Left renal cortex interstitium (tissue), 4 donors: ENCODE data around the gene ERC2. TPM values are rescaled to one million over a fixed set of nuclear protein-coding genes. Genes with fewer than 3 reads are reported as not detected.
"Not testable (repeated sequence)": the region's sequence is repeated elsewhere in the genome, so short reads cannot be mapped to it uniquely, and the experiment has no call there.

Source experiments
- DNase-seq, 4 donors: peaks; one replicate each; pipeline ENCODE4 v3.0.0-alpha.2; 2013; ENCODE audit warnings: low read depth in 4 of 4, low spot score in 2 of 4, missing footprints in 1 of 4
- polyA plus RNA-seq, 4 donors: library from polyadenylated mRNA; unstranded; fragments of 120-200 nt; gene quantifications; one replicate each; pipeline ENCODE4 v1.2.1, GENCODE V29; 2013; ENCODE audit not compliant: insufficient read length in 4 of 4

The ERC2 gene
- polyA plus RNA-seq, 4 donors = 2.0 to 4.2 (median 3.8) TPM

DNA sequence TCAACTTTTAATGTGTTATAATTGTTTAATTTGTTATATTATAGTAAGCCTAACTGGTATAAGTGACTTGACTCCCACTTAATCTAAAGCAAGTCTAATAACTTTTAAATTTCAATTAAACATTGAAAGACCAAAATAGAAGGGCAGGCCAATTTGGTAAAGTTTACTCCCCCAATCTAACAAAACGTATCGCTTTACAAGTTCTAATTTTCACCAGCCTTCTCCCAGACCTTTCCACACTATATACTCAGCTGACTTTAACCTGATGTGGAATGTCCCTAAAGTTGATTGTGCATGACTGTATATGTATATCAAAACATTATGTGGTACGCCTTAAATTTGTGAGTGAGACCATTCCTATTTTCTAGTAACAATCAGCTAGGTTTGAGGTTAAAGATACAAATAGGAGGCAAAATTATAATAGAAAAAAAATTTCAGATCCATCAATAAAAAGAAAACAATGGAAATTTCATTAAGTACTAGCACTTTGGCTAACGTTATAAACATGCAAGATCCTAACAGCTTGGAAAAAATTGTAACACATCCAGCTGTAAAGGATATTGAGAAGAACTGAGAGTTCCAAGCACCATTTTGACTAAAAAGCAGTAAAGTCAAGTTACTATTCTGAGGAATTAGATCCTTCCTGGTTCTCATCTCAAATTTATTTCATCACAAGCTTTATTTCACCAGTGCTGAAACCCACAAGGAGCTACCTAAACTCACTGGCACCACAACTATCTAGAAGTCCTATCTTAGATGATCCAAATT is 199.5 kb downstream of the ERC2 start:
- DNase-seq = peak in 2 of 4 donors; percentile 9 to 18

DNA sequence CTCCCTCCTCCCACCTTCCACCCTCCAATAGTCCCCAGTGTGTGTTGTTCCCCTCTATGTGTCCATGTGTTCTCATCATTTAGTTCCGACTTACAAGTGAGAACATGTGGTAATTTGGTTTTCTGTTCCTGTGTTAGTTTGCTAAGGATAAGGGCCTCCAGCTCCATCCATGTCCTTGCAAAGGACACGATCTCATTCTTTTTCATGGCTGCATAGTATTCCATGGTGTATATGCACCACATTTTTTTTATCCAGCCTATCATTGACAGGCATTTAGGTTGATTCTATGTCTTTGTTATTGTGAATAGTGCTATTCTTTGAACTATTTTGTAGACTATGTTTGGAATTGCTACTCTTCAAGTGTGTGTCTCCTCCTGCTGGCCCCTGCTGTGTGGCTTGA is 206.4 kb downstream of the ERC2 start:
- not testable (repeated sequence) for DNase-seq

DNA sequence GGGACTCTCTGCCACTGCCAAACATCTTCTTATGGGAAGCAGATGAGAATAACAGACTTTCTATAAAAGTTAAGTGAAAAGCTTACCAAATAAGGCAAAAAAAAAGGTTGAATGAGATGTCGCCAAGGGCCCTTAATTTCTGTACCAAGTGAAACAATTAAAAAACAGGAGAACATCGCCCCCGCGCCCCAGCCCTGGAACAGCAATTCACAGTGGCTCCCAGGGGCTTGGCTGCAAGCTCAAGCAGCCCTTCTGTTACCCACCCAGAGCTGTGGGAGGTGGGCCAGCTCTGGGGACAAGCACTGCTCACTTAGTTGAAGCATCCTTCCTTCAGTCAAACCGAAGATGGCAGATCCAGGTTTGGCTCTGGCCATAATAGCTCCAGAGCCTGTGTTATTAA is 208.0 kb downstream of the ERC2 start:
- no peak for DNase-seq

DNA sequence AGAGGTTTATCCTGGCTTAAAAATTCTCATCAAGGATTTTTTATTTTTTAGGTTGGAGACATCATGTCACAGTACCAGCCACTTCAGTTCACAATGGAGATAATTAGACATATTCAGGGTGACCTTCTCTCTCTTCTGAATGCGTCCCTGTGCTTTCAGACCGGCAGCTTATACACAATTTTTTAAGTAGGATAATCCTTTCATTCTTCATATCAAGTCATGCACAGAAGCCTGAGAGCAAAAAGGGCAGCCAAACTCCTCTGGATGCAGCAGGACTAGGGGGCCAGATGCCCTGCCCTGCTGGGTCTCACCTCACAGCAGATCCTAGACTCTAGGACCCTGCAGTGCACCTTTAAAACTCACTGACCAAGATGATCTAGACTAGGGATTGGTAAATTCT is 210.4 kb downstream of the ERC2 start:
- no peak for DNase-seq

DNA sequence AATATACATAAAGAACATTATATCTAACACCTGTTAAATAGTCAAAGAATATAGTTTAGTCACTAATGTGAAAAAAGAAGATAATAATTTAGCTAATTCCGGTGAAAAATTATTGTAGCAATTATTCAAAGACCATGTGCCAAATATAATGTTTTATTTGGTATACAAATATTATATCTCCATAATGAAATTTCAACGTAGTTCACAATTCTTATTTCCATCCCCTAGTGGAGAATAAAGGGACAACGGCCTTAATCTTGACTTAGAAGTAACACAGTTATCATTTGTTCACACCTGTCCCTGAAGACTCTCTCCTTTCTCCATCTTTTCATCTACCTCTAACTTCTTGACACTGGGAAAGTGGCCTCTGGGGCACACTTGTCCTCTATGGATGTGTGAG is 213.4 kb downstream of the ERC2 start:
- DNase-seq = no peak

DNA sequence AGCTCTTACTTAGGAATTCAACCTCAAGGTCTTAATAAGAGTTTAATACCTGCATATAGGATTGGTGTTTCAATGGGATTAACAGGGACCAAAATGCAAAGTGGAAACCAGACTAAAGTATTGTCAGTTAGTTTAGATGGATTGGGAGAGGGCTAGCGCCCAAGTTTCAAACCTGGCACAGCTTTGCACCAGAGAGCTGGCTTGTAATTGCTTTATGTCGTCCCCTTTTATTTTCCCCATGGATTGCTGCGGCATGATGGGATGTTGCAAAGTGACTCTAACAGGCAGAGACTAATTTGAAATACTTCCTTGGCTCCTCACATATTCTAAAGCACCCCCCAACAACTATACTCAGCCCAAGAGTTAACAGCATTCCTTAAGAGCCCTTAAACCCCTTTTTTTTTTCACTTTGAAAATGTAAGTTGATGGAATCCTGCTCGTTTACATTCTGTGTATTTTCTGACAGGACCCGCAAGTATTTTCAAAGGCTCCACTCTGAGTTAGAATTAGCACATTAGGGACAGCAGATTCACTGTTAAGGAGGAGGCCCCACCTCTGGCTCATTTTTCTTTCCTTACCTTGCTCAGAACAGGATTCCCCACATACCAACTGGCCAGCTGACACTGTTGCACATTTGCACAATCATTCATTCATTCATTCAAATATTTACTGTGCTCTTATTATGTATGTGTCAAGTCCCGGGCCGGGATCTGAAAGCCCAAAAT is 214.2 kb downstream of the ERC2 start:
- DNase-seq = no peak

DNA sequence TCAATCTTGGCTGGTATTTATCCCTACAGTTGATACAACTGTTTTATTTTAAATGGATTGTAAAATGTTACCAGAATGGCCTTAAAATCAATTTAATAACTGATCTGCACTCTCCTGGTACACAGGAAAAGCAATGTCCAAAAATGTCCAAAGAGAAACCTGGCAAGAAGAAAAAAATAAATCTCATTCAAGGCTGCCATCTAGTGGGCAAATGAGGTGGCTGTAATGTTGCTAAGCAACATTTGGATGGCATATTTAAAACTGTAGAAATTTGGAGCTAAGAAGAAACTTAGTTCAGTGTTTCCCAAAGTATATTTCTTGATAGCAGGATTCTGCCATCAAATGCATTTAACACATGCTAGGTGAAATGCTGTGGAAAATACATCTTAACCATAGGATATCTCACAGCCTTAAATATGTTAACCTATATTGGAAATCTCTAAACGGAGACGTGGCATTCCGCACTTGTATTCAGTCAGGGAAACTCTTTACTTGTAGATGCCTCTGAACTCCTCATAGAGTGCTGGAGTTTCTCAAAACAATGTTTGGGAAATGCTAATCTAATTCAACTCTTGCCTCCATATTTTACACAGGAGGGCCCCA is 216.8 kb downstream of the ERC2 start:
- peak in 2 of 4 donors; percentile 25 to 69 for DNase-seq

DNA sequence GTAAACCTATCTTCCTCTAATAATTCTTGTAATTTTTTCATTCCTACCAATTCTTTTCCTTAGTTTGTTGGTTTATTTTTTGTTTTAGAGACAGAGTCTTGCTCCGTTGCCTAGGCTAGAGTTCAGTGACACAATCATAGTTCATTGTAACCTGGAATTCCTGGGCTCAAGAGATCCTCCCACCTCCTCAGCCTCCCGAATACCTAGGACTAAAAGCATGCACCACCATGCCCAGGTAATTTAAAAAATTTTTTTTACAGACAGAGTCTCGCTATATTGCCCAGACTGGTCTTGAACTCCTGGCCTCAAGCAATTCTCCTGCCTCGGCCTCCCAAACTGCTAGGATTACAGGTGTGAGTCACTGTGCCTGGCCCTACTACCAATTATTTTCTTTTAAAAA is 220.2 kb downstream of the ERC2 start:
- no peak for DNase-seq

DNA sequence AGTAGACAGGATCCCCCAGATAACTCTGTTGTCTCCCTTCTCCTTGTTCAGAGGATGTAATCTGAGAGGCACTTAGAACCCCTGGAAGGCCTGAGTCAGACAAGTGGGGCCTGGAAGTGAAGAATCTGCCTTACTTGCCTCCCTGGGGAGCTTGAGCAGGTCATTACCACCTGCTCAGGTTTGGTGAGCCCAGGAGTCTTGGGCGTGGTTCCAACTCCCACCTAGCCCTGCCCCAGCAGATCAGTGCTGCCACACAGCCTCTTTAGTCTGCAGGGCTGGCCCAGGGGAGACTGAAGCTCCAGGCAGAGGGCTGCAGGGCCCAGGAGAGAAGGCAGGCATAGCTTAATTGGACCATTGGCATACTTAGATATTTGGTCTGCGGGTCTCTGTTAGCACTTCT is 230.0 kb downstream of the ERC2 start:
- no peak for DNase-seq

DNA sequence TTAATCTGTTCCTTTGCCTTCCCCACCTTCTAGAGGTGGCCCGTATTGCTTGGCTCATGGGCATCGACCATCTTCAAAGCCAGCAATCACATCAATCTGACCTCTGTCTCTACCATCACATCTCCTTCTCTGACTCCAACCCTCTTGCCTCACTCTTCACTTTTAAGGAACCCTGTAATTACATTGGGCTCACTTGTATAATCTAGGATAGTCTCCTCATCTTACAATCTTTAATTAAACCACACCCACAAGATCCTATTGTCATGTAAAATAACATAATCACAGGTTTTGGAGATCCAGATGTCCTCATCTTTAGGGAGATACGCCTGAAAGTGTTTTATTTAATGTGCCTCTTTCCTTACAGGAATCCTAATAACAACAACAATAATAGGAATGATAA is 234.5 kb downstream of the ERC2 start:
- DNase-seq = no peak

DNA sequence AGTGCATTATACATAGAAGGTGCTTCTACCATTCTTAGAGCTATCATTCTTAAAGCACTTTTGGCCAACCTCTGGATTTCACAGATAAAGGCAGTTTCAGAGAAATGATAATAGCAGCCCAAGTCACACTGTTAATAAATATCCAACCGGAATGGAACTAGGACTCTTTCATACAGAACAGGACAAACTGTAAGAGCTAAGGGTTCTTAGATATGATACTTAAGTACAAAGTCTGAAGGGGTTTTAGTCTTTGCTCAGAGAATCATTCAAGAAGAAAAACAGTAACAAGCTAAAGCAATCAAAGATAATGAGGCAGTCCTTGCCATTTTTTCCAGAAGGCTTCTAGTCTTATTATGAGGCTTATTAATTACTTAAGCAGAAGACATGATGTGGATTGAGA is 239.0 kb downstream of the ERC2 start:
- no peak for DNase-seq

DNA sequence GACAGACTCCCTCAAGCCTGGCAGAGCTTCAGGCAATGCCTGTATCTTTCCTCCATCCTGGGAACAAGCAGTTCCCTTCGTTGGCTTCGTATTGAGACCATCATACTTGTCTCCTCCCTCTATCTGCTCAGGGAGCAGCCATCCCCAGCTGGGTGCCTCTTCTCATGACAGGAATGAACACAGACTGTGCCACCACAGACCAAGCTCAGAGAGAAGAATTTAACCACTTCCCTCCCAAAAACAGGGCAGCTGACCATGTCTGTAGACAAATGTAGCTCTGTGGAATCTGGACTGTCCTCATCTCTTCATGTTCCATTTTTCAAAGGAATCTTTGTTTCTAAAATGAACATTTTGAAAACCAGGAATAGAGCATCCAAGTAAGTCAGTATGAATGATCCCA is 245.4 kb downstream of the ERC2 start:
- no peak for DNase-seq

DNA sequence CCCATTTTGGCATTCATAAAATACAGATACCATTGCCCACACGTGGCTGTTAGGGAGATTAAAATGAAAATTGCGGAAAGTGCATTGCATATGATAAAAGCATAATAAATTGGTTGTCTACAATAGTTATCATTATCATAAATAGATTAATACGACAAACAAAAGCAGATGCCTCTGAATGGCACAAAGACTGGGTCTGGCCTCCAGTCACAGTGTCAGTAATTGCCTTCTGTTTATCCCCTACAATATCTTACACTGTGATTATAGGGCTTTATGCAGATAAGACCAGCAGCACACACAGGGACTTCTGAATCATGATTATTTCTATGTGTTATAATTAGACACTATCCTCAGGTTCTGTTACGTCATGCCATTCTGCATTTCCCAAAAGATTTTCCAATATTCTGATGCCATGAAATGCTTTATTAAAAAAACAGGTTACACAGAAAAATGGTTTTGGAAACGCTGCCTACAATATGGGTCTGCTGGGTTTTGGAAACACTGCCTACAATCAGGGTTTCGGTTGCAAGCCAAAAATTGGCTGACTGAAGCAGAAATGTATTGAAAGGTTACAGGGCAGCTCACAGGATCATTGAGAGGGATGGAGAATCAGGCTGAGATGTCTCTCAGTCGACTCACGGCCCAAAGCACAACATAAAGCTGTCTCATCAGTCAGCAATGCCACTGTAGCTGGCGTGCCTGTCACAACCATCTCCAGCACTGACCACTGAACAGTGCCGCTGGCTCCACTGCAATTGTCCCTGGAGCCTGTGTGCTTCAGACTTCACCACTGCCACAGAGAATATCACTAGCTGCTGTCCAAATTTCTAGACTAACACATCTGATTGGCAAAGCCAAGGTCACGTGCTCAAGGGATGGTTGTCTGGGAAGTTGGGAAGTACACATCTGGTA is 248.1 kb downstream of the ERC2 start:
- DNase-seq = no peak

DNA sequence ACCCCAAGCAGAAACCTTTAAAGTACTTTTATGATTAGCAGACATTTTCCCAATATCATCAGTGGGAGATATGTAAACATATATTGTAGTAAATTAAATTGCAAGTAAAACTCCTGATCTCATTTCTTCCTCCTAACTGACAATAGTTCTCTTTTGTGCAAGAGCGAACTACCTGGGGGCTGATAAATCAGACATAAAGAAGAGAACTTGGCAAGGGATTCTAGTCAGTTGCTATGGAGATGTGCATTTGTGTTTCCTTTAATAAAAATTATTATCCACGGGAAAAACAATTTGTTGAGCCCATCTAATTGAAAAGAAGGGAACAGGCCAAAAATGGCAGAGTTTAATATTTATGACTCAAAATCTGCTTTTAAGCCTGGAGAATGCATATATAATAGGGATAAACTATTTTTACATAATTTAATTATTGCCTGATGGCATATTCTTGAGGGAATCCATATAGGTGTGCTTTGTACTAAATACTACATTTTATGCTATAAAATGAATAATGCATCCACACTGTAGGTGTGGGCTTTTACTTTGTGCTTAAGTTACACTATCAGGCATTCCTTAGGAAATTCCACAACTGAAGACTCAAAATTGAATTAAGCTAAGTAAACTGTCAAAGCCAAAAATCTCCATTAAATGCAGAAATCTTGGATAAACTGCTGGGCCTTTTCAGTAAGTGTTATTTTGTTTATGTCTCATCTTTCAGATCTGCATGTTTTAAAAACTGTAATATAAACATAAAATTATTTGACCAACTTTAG is 258.1 kb downstream of the ERC2 start:
- DNase-seq = no peak

DNA sequence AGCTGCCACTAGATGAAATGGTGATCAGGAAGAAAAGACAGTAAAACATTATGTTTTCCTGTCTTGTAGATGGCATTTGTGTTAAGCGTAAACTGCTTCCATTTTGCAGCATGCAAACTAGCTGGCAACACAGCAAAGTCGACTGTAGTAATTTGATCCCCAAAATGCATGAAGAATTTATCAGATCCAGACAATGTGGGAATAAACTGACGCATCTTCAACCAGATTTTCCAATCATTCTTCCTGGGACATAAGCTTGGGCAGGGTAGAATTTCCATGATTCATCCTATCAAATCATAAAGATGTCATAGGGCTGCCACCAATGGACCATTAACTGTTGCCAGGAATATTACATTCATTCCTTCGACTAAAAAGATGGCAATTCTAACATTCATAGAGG is 260.3 kb downstream of the ERC2 start:
- no peak for DNase-seq

DNA sequence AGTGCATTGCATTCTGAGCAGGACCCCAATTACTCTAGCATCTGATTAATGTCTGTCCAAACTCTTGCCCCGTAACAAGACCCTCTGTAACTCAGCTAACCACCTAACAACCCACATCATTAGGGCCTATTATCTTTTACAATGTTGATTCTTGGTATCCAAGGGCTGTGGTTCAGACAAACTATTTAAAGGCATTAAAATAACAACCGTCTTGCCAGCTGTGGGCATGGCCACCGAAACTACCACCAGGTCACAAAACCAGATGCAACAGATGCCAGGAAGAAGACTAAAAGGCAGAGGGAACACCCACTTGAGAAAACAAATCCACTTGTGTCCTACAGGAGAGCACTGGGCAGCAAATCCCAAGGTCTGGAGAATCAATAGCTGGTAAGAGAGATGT is 262.9 kb downstream of the ERC2 start:
- DNase-seq = peak in 1 of 4 donors; percentile 2

DNA sequence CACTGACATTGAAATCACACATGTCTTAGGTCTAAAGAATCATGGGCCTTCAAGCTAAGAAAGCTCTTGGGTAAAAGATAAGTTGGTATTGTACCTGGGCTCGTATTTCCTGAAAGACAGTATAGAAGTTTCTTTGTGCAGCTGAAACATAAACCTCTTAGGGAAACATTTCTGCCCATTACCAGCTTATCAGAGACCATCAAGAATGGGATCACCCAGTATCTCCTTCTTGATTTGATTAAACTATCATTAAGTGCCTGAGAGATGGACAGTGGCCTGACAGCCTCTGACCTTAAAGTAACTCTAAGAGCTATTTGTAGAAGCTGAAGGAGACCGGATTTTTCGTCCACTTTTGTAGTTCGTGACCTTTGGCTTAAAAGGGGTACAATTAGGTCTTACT is 265.3 kb downstream of the ERC2 start:
- DNase-seq = no peak

DNA sequence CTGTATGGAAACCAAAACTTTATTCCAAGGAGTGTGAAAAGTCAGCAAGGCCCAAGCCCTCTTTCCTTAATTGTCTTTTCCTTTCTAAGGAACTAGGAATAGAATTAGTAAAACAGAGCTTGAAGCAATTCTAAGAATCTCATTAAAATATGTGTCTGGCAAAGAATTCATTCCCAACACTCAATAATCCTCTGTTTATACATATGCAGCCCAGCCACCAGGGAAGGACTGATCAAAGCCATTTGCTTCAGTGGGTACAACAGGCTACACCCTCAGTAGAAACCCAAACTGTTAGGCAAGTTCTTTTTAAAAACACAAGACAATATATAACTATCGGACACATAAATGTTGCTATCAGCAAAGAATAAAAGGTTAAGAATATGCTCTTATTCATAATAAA is 266.9 kb downstream of the ERC2 start:
- DNase-seq = no peak

DNA sequence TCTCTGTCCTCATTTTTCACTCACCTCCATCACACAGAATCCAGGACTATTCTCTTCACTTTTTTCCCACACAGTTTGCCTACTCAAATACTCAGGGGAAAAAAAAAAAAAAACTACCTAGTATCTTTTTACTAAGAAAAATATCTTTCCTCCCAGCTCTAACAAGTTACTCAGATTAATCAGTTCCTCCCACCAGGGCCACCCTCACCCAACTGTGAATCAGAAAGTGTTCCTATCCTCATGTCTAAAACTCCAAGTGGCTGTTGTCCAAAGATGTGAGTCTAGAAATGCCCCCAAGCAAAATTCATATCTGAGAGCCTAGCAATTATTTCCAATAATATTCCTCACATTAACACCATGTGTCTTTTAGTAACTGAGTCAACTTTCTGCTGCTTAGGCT is 268.0 kb downstream of the ERC2 start:
- no peak for DNase-seq

DNA sequence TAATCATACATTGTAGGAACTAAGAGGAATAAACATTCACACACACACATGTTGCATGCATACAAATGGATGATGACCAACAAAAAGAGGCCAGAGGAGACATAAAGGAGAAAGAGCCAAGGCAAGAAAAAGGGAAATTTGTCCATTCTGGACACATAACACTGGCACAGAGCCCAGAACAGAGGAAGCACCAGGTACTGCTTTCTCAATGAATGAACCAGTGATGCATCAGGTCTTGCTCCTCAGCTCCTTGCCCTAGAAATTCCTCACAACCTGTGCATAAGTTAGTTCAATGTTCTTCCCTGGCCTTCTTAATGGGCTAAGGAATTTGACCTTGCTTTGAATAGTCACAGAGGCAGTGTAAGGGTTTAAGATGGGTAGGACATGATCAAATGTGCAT is 270.3 kb downstream of the ERC2 start:
- DNase-seq = no peak
